HG02970 (cell line): ENCODE results near the gene THBS4.
"Not testable (repeated sequence)": the region's sequence is repeated elsewhere in the genome, so short reads cannot be mapped to it uniquely, and the experiment has no call there.

Experiments
- ATAC-seq: cut with Tn5 transposase; IDR thresholded peaks from one replicate; pipeline ENCODE4 v1.9.1; 2021; ENCODE audit warnings: mild to moderate bottlenecking, moderate library complexity, moderate number of reproducible peaks; ENCODE audit not compliant: unreplicated experiment, low FRiP score

Gene THBS4

GRCh38 chr5:80072103-80073073 is 37.2 kb downstream of the THBS4 start:
- ATAC-seq: no peak

GRCh38 chr5:80076131-80077050 is 41.2 kb downstream of the THBS4 start:
- no peak for ATAC-seq

- ATAC-seq: no peak
Measured at GRCh38 chr5:80077051-80077714, 42.0 kb downstream of the THBS4 start.

DNA sequence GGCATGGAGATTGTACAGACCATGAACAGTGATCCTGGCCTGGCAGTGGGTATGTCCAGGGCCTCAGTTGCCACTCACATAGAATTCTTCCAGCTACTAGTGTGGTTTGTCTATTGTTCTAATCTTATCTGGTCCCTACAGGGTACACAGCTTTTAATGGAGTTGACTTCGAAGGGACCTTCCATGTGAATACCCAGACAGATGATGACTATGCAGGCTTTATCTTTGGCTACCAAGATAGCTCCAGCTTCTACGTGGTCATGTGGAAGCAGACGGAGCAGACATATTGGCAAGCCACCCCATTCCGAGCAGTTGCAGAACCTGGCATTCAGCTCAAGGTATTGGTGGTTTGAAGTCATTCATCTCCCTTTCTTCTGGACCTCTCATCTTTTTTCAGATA is 43.8 kb downstream of the THBS4 start:
- ATAC-seq: no peak

GRCh38 chr5:80082281-80082680 is 47.1 kb downstream of the THBS4 start:
- no peak for ATAC-seq

- no peak for ATAC-seq
Measured at GRCh38 chr5:80082731-80083100, 47.6 kb downstream of the THBS4 start.

- no peak for ATAC-seq
Measured at GRCh38 chr5:80083101-80083890, 48.1 kb downstream of the THBS4 start.

GRCh38 chr5:80090884-80091166 is 55.7 kb downstream of the THBS4 start:
- ATAC-seq: no peak

- ATAC-seq: not testable (repeated sequence)
Measured at GRCh38 chr5:80091792-80092192, 56.6 kb downstream of the THBS4 start.

DNA sequence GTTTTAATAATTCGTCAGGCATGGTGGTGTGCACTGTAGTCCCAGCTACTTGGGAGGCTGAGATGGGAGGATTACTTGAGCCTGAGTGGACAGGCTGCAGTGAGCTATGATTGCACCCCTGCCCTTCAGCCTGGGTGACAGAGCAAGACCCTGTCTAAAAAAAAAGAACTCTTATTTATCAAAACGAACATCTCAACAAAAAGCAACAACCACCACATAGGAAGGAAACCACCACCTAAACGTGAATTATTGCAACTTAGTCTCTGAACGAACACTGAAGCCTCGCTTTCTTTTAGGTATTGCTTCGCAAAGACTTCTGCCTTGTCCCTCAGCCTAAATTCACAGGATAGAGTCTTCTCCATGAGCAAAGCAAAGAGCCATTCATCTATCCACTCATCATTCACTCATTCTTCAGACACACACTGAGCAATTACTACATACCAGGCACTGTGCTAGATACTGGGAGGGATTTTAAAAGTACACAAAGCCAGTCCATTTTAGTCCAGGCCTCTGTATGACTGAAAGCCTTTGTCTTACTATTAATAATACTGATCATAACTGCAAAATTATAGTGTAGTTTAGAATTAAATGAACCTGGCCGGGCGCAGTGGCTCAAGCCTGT is 57.4 kb downstream of the THBS4 start:
- no peak for ATAC-seq

DNA sequence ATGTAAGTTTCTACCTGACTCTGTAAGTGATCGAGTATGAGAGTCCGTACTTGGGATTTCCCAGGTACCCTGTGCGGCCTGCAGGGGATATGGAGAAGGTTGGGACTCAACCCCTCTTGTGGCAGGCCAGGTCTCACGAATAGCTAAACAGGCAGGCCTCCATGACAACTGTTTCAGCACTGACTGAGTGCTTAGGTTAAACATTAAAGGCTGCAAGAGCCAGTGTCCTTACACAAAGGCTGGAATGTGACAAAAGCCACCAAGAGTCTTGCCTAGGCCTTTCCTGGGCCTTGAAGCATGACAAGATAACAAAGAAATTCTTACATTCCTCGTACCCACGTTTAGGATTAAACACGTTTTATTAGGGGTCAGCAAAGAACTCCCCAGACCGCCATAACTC is 58.6 kb downstream of the THBS4 start:
- ATAC-seq: no peak

- no peak for ATAC-seq
Measured at GRCh38 chr5:80094236-80094738, 59.1 kb downstream of the THBS4 start.

GRCh38 chr5:80097451-80097850 is 62.3 kb downstream of the THBS4 start:
- ATAC-seq: no peak

DNA sequence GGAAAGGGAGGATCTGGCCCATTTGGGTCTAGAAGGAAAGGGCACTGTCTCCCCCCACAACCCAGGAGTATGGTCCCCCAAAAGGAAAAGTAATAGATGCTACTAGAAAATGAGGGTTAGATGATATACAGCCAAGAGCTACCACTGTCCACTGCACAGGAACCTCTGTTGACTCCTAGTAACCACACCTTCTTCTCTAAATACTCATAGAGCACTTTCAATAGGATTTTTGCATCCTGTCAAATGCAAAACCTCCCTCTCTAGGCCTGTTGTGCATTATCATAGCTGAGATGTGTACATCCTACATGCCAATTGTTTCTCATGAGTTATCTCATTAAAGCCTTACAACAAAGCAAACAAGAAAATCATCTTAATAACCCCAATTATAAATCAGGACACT is 66.8 kb downstream of the THBS4 start:
- ATAC-seq: no peak

- ATAC-seq: no peak
Measured at GRCh38 chr5:80103371-80103770, 68.2 kb downstream of the THBS4 start.

- ATAC-seq: no peak
Measured at GRCh38 chr5:80105698-80106439, 70.7 kb downstream of the THBS4 start.

DNA sequence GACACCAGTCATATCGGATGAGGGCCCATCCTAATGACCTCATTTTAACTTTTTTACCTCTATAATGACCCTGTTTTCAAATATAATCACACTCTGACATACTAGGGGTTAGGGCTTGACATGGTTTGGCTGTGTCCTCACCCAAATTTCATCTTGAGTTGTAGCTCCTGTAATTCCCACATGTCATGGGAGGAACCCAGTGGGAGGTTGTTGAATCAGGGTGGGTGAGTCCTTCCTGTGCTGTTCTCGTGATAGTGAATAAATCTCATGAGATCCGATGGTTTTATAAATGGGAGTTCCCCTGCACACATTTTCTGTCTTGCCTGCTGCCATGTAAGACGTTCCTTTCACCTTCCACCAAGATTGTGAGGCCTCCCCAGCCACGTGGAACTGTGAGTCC is 71.8 kb downstream of the THBS4 start:
- ATAC-seq: no peak

- no peak for ATAC-seq
Measured at GRCh38 chr5:80109646-80110478, 74.7 kb downstream of the THBS4 start.
